Vagina (tissue), 2 donors: ENCODE data around the gene USP20. TPM values are rescaled to one million over a fixed set of nuclear protein-coding genes. Genes with fewer than 3 reads are reported as not detected.

ENCODE experiments used
- microRNA-seq: library from miRNA; unstranded; fragments of <30 nt; microRNA quantifications from one replicate; pipeline ENCODE4, GENCODE V29; 2017; ENCODE audit warnings: borderline number of aligned reads, borderline replicate concordance
- small RNA-seq: library from RNA; depleted of rRNA; stranded (forward); fragments of <200 nt; gene quantifications from one replicate; pipeline ENCODE3, GENCODE V24; 2016
- total RNA-seq: library from RNA; depleted of rRNA; stranded (reverse); fragments of >200 nt; gene quantifications from one replicate; pipeline ENCODE4 v1.2.3, GENCODE V29; 2016

The USP20 gene
- total RNA-seq, 1 donor from 2014 or later, result 29.5 TPM

Small RNA genes within 50 kb of the gene (microRNA-seq; reads per million reads assigned to microRNA genes)
- not detected for gene MIR6855

Small RNA genes within 50 kb of the gene (small RNA-seq; reads per million reads assigned to genes)
- gene MIR6855, result not detected

Other genes with a start within 250 kb of the USP20 start
- gene C9orf50, start 214.4 kb upstream of the USP20 start, total RNA-seq, result not detected
- gene NTMT1, start 209.3 kb upstream of the USP20 start, total RNA-seq, result 15.5 TPM
- gene ASB6, start 193.3 kb upstream of the USP20 start, total RNA-seq, result 18.9 TPM
- 43.7 TPM for gene PRRX2, start 169.8 kb upstream of the USP20 start, total RNA-seq
- gene PTGES, start 82.4 kb upstream of the USP20 start, total RNA-seq, result 18.9 TPM
- gene TOR1B, start 32.3 kb upstream of the USP20 start, total RNA-seq, result 14.5 TPM
- 30.0 TPM for gene TOR1A, start 11.3 kb upstream of the USP20 start, total RNA-seq
- 36.6 TPM for gene C9orf78, start 183 bp upstream of the USP20 start, total RNA-seq
- gene FNBP1, start 207.7 kb downstream of the USP20 start, total RNA-seq, result 47.1 TPM
- 25.5 TPM for gene GPR107, start 218.4 kb downstream of the USP20 start, total RNA-seq